ENCODE measurements around the gene USP47. TPM values are rescaled to one million over a fixed set of nuclear protein-coding genes. Genes with fewer than 3 reads are reported as not detected.

The USP47 gene
- total and polyA plus RNA-seq, 9 of the 15 experiments (the other 6 are each of a cell fraction or from before 2014, with no cell fraction given), result 13.1 to 63.6 (median 34.7) TPM

- intact Hi-C loops (cut with micrococcal nuclease), result no loop called here
These were observed 139.1 kb downstream of the USP47 start for GRCh38 chr11:11980841-11981308.

More at GRCh38 chr11:11980841-11981308, 139.1 kb downstream of the USP47 start:
- TF ChIP-seq, protein P1, sequence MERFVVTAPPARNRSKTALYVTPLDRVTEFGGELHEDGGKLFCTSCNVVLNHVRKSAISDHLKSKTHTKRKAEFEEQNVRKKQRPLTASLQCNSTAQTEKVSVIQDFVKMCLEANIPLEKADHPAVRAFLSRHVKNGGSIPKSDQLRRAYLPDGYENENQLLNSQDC (CRISPR knock-in tag; IDR thresholded peaks at IDR 0.05), result no peak
- no peak for TF ChIP-seq NR2F6 (CRISPR knock-in tag; IDR thresholded peaks at IDR 0.05)
- TF ChIP-seq, protein P2, sequence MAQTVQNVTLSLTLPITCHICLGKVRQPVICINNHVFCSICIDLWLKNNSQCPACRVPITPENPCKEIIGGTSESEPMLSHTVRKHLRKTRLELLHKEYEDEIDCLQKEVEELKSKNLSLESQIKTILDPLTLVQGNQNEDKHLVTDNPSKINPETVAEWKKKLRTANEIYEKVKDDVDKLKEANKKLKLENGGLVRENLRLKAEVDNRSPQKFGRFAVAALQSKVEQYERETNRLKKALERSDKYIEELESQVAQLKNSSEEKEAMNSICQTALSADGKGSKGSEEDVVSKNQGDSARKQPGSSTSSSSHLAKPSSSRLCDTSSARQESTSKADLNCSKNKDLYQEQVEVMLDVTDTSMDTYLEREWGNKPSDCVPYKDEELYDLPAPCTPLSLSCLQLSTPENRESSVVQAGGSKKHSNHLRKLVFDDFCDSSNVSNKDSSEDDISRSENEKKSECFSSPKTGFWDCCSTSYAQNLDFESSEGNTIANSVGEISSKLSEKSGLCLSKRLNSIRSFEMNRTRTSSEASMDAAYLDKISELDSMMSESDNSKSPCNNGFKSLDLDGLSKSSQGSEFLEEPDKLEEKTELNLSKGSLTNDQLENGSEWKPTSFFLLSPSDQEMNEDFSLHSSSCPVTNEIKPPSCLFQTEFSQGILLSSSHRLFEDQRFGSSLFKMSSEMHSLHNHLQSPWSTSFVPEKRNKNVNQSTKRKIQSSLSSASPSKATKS (CRISPR knock-in tag; IDR thresholded peaks at IDR 0.05), result no peak
- TF ChIP-seq, protein P3, sequence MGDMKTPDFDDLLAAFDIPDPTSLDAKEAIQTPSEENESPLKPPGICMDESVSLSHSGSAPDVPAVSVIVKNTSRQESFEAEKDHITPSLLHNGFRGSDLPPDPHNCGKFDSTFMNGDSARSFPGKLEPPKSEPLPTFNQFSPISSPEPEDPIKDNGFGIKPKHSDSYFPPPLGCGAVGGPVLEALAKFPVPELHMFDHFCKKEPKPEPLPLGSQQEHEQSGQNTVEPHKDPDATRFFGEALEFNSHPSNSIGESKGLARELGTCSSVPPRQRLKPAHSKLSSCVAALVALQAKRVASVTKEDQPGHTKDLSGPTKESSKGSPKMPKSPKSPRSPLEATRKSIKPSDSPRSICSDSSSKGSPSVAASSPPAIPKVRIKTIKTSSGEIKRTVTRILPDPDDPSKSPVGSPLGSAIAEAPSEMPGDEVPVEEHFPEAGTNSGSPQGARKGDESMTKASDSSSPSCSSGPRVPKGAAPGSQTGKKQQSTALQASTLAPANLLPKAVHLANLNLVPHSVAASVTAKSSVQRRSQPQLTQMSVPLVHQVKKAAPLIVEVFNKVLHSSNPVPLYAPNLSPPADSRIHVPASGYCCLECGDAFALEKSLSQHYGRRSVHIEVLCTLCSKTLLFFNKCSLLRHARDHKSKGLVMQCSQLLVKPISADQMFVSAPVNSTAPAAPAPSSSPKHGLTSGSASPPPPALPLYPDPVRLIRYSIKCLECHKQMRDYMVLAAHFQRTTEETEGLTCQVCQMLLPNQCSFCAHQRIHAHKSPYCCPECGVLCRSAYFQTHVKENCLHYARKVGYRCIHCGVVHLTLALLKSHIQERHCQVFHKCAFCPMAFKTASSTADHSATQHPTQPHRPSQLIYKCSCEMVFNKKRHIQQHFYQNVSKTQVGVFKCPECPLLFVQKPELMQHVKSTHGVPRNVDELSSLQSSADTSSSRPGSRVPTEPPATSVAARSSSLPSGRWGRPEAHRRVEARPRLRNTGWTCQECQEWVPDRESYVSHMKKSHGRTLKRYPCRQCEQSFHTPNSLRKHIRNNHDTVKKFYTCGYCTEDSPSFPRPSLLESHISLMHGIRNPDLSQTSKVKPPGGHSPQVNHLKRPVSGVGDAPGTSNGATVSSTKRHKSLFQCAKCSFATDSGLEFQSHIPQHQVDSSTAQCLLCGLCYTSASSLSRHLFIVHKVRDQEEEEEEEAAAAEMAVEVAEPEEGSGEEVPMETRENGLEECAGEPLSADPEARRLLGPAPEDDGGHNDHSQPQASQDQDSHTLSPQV (IDR thresholded peaks at IDR 0.05), result no peak
- TF ChIP-seq TGIF2 (CRISPR knock-in tag; IDR thresholded peaks at IDR 0.05), result no peak
- no peak for TF ChIP-seq SREBF1 (IDR thresholded peaks at IDR 0.05; ENCODE audit: borderline replicate concordance, low read depth, low read length)
- TF ChIP-seq YY1 (IDR thresholded peaks at IDR 0.05; ENCODE audit: borderline replicate concordance in 1 of 3, control insufficient read depth in 1 of 3, extremely low read depth in 1 of 3, insufficient read depth in 3 of 3, insufficient read length in 1 of 3, insufficient replicate concordance in 2 of 3, low read depth in 1 of 3, low read length in 2 of 3), result peak in 2 of 3 experiments; percentile 16 to 40
- no peak for TF ChIP-seq TRIM25 (IDR thresholded peaks at IDR 0.05; ENCODE audit: borderline replicate concordance)
- TF ChIP-seq ZBTB17 (CRISPR knock-in tag; IDR thresholded peaks at IDR 0.05), result no peak
- POLR2A ChIA-PET, result interaction anchor here (0.8 kb wide), 1 partner anchor 15 kb away, joined by 3 read pairs; no protein-coding TSS in a partner anchor
- CTCF ChIA-PET (ENCODE audit: low intra/inter-chr PET ratio), result no interaction called here
- no TSS peak for BruUV-seq (replicated peaks)
- FAIRE-seq (no peak), ATAC-seq (peak; percentile 21; the same call in 1 of the 3 replicates), DNase-seq (ENCODE audit: extremely low read depth in 1 of 4, low spot score in 3 of 4) (no peak)
- H3K4me1 ChIP-seq (replicated peaks in 1 of 2; ENCODE audit: control insufficient read depth in 2 of 2, insufficient read depth in 2 of 2, low read length in 2 of 2), result peaks cover 0 to 4% of the 10 kb centered on the region in 2 experiments; a peak in 3 of 5 replicates
- WGBS (ENCODE audit: insufficient coverage, low coverage, missing lambda C conversion rate), result 4% methylated on average over 3 of the region's 3 CpGs
- no peaks in the 10 kb centered on the region for H3K9me1 ChIP-seq (ENCODE audit: control insufficient read depth, insufficient read depth, low read length)
- H3K9ac ChIP-seq (ENCODE audit: insufficient read depth in 1 of 2, low read depth in 2 of 2, low read length in 2 of 2), result no peak overlapping the region
- no peaks in the 10 kb centered on the region for H3K36me3 ChIP-seq (ENCODE audit: control insufficient read depth, insufficient read depth, low read length)
- in situ Hi-C loops (cut with MboI), result no loop called here
- no peaks in the 10 kb centered on the region for H3K79me2 ChIP-seq (ENCODE audit: control insufficient read depth, insufficient read depth, low read length)
- peaks cover 6 to 56% of the 10 kb centered on the region in 2 experiments; a peak in 4 of 5 replicates for H3K27me3 ChIP-seq (ENCODE audit: control insufficient read depth in 2 of 2, insufficient read depth in 2 of 2, low read length in 2 of 2)
- no peak overlapping the region for H3K4me3 ChIP-seq
- H4K20me1 ChIP-seq (replicated peaks; ENCODE audit: control insufficient read depth, insufficient read depth, low read length), result no peaks in the 10 kb centered on the region
- 0 out of 2 replicates have a peak, but pooled peaks cover 1% of the 10 kb centered on the region for H3K9me3 ChIP-seq (replicated peaks; ENCODE audit: control insufficient read depth, insufficient read depth, low read depth, low read length)
- no peak overlapping the region for H3K27ac ChIP-seq (ENCODE audit: extremely low read depth, low read depth, low read length)
- no peak overlapping the region for H3K4me2 ChIP-seq (ENCODE audit: insufficient read depth, low read length)
- H2AFZ ChIP-seq (ENCODE audit: low read depth, low read length), result no peak overlapping the region
